Spleen (tissue), 11 donors: ENCODE data around the gene MYH14. TPM values are rescaled to one million over a fixed set of nuclear protein-coding genes. Genes with fewer than 3 reads are reported as not detected.

ENCODE experiments used
- DNase-seq: peaks from one replicate; pipeline ENCODE4 v3.0.0-alpha.2; 2020
- H3K27ac ChIP-seq, 8 donors: fragments of 200-600 bp; sonication (generic) in 7 of 8; 1 replicate in 4 of 8; 2 replicates in 4 of 8; pipeline versions ENCODE4 v1.5.0 to v1.8.0; 2016 to 2021; ENCODE audit warnings: inconsistent platforms in 4 of 8, mild to moderate bottlenecking in 4 of 8, moderate library complexity in 1 of 8
- H3K27me3 ChIP-seq, 7 donors: fragments of 200-600 bp; sonication (generic) in 6 of 7; replicated peaks in 1 of 7; 1 replicate in 4 of 7; 2 replicates in 3 of 7; pipeline versions ENCODE4 v1.5.0 to v1.8.0; 2016 to 2021; ENCODE audit warnings: inconsistent platforms in 3 of 7, mild to moderate bottlenecking in 1 of 7
- H3K36me3 ChIP-seq, 6 donors: fragments of 200-600 bp; sonication (generic) in 5 of 6; 1 replicate in 4 of 6; 2 replicates in 2 of 6; pipeline versions ENCODE4 v1.5.0 to v1.8.0; 2016 to 2021; ENCODE audit warnings: inconsistent platforms in 2 of 6
- H3K4me1 ChIP-seq, 6 donors: fragments of 200-600 bp; sonication (generic) in 5 of 6; 1 replicate in 3 of 6; 2 replicates in 3 of 6; pipeline versions ENCODE4 v1.5.0 to v1.8.0; 2016 to 2021; ENCODE audit warnings: inconsistent platforms in 3 of 6
- H3K4me3 ChIP-seq, 8 donors: fragments of 200-600 bp; sonication (generic) in 7 of 8; 1 replicate in 4 of 8; 2 replicates in 4 of 8; pipeline versions ENCODE4 v1.5.0 to v1.8.0; 2016 to 2021; ENCODE audit warnings: inconsistent platforms in 4 of 8, mild to moderate bottlenecking in 4 of 8, moderate library complexity in 2 of 8
- H3K9me3 ChIP-seq, 8 donors: fragments of 200-600 bp; sonication (generic) in 7 of 8; 1 replicate in 4 of 8; 2 replicates in 4 of 8; pipeline versions ENCODE4 v1.5.0 to v1.8.0; 2016 to 2021; ENCODE audit warnings: inconsistent platforms in 4 of 8
- POLR2A ChIP-seq, 3 donors: fragments of 450-650 bp; IDR thresholded peaks; one replicate each; pipeline ENCODE4 v1.5.1; 2017; ENCODE audit warnings: antibody characterized with exemption in 3 of 3, mild to moderate bottlenecking in 1 of 3
- POLR2AphosphoS5 ChIP-seq, 3 donors: sonication (generic); formaldehyde crosslinking; IDR thresholded peaks; one replicate each; pipeline ENCODE4 v1.5.1; 2017; ENCODE audit warnings: antibody characterized with exemption in 3 of 3
- WGBS, 5 donors: extraction: QIAGEN DNeasy Blood & Tissue Kit in 3 of 5; methylation state at CpG; one replicate each; pipeline versions ENCODE4 v1.1.5 to v1.1.7; 2013 to 2018; 5-methylcytosine and 5-hydroxymethylcytosine counted together
- intact Hi-C: fragments of 100-400 bp; cut with DNase I; formaldehyde crosslinking; loops from one replicate; pipeline ENCODE4 v1.15.0; 2023; ENCODE audit warnings: low total_unique reads
- polyA plus RNA-seq, 3 donors: library from polyadenylated mRNA; stranded (reverse); fragments of 200-250 nt; gene quantifications; one replicate each; pipeline ENCODE4 v1.2.1, GENCODE V29; 2013
- total RNA-seq, 7 donors: library from RNA; depleted of rRNA in 3 of 7; stranded (reverse); fragments of >200 nt in 3 of 7; fragmentation: NEBNext Ultra II Directional in 4 of 7; extraction: Animal tissue kit (Norgen Biotek cat#: 25700) in 4 of 7; gene quantifications; one replicate each; pipeline versions ENCODE4 v1.1.0 to v1.2.1, GENCODE V29; 2016 to 2021
- TF ChIP-seq, protein P1 (sequence below), 11 experiments: fragments of 200-600 bp in 7 of 11; fragments of 450-650 bp in 4 of 11; sonication (generic) in 4 of 11; IDR thresholded peaks in 8 of 11; conservative IDR thresholded peaks in 3 of 11; 1 replicate in 7 of 11; 2 replicates in 4 of 11; pipeline versions ENCODE4 v1.4.0 to v1.8.0; 2016 to 2021; ENCODE audit warnings: antibody characterized with exemption in 11 of 11, inconsistent platforms in 4 of 11, mild to moderate bottlenecking in 1 of 11
- donor health status: healthy with polysubstance abuse.
- donor health status: DM: no; HTN: no; CAD: no; lungs with moderate emphysema.
- donor health status: DM: no; HTN: no; CAD: no.
- donor health status: Bipolar disorder and iron deficiency.
- donor health status: healthy.
- donor health status: DM: no; HTN: no; CAD: no.
- donor health status: DM: yes; HTN: yes; CAD: no.

MYH14 gene
- total and polyA plus RNA-seq, 10 donors: 0.04 to 1.5 (median 0.28) TPM; not detected in 1

DNA sequence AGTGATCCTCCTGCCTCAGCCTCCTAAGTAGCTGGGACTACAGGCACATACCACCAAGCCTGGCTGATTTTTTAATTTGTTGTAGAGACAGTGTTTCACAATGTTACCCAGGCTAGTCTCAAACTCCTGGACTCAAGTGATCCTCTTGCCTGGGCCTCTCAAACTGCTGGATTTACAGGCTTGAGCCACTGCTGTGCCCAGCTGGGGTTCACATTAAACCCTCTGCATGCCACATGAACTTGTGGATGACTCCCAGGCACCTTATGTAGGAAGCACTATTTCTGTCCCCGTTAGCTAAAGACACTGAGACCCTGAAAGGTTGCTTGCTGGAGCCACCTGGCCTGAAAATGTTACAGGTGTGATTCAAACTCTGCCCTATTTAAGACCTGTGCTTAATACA, 10.5 kb downstream of the MYH14 start:
- TF ChIP-seq POLR2AphosphoS5 (IDR thresholded peaks at IDR 0.05) (no peak), POLR2A (IDR thresholded peaks at IDR 0.05) (no peak)
- TF ChIP-seq, protein P1, sequence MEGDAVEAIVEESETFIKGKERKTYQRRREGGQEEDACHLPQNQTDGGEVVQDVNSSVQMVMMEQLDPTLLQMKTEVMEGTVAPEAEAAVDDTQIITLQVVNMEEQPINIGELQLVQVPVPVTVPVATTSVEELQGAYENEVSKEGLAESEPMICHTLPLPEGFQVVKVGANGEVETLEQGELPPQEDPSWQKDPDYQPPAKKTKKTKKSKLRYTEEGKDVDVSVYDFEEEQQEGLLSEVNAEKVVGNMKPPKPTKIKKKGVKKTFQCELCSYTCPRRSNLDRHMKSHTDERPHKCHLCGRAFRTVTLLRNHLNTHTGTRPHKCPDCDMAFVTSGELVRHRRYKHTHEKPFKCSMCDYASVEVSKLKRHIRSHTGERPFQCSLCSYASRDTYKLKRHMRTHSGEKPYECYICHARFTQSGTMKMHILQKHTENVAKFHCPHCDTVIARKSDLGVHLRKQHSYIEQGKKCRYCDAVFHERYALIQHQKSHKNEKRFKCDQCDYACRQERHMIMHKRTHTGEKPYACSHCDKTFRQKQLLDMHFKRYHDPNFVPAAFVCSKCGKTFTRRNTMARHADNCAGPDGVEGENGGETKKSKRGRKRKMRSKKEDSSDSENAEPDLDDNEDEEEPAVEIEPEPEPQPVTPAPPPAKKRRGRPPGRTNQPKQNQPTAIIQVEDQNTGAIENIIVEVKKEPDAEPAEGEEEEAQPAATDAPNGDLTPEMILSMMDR (IDR thresholded peaks at IDR 0.05 in 8 of 11, conservative IDR thresholded peaks at IDR 0.05 in 3 of 11): no peak
- Histone ChIP-seq H3K27me3 (peaks cover 0 to 42% (median 0%) of the 10 kb centered on the region in 7 donors), H3K27ac (no peak overlapping the region), H3K4me3 (no peak overlapping the region), H3K4me1 (no peaks in the 10 kb centered on the region), H3K9me3 (peaks cover 0 to 32% (median 23%) of the 10 kb centered on the region in 8 donors), H3K36me3 (no peaks in the 10 kb centered on the region)
- DNase-seq: no peak
- 83 to 100% (median 89%) methylated on average over 1 of the region's 1 CpG for WGBS, 5 donors
- intact Hi-C loops: no loop called here

DNA sequence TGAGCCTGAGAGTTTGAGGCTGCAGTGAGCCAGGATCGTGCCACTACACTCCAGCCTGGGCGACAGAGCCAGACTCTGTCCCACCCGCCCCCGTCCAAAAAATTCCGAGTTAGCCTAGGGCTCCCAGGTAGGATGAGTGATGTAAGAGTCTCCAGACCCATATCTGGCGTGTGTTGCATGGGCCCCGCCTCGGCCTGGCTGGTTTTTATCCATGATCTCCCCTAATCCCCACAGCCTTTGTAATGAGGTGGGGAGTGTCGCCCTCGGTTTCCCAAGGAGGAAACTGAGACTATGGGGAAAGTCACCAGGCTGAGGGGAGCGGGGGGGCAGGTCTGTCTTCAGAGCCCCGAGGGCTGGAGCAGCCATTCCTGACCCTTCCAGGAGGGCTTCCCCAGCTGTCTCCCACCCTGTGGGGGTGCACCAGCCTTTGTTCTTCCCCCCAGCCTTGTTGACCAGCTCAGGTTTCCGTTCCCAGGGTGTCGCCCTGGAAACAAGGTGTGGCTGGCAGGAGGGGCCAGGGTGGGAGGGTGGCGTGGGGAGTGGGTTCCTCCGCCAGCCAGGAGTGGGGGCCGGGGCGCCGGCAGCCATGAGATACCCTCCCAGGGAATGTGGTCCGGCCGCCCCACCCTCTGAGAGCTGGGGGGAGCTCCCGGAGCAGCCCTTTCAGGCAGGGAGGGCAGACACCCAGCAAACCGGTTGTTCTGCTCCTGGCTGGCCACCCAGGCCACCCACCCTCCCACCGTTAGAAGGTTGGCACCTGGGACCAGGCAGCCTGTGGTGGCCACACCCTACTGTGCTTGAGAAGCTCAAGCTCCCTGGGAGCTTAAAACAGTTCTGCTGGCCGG, 11.5 kb downstream of the MYH14 start:
- no peak overlapping the region for H3K4me3 ChIP-seq
- WGBS, 5 donors: 36 to 59% (median 42%) methylated on average over 15 to 25 of the region's 25 CpGs
- intact Hi-C loops: no loop called here
- no peaks in the 10 kb centered on the region for H3K36me3 ChIP-seq
- no peak for TF ChIP-seq POLR2AphosphoS5 (IDR thresholded peaks at IDR 0.05)
- TF ChIP-seq POLR2A (IDR thresholded peaks at IDR 0.05): no peak
- TF ChIP-seq, protein P1 (IDR thresholded peaks at IDR 0.05 in 8 of 11, conservative IDR thresholded peaks at IDR 0.05 in 3 of 11): no peak
- no peaks in the 10 kb centered on the region for H3K4me1 ChIP-seq
- H3K9me3 ChIP-seq: peaks cover 0 to 32% (median 23%) of the 10 kb centered on the region in 8 donors
- peaks cover 0 to 42% (median 0%) of the 10 kb centered on the region in 7 donors for H3K27me3 ChIP-seq
- no peak overlapping the region for H3K27ac ChIP-seq
- no peak for DNase-seq

DNA sequence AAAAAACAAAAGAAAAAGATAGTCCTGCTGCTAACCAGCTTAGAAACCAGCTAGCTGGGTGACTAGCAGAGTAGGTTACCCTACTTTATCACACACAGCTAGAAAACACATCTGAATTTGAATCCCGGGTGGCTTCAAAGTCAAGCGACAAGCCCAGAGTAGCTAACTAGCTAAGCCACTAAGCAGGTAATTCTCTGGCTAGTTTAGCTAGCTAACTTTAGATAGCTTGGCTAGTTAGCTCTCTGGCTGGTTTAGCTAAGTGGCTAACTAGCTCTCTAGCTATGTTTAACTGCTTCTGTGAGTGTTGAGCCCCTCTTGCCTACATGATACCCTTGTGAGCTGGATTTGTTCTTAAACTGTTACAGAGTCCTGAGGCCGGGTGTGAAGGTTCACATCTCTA, 12.4 kb downstream of the MYH14 start:
- H3K4me1 ChIP-seq: no peaks in the 10 kb centered on the region
- peaks cover 0 to 47% (median 0%) of the 10 kb centered on the region in 7 donors for H3K27me3 ChIP-seq
- WGBS, 5 donors: 82 to 94% (median 84%) methylated on average over 3 of the region's 3 CpGs
- TF ChIP-seq POLR2A (IDR thresholded peaks at IDR 0.05): no peak
- TF ChIP-seq, protein P1 (IDR thresholded peaks at IDR 0.05 in 8 of 11, conservative IDR thresholded peaks at IDR 0.05 in 3 of 11): no peak
- TF ChIP-seq POLR2AphosphoS5 (IDR thresholded peaks at IDR 0.05): no peak
- intact Hi-C loops: no loop called here
- DNase-seq: no peak
- H3K9me3 ChIP-seq: peaks cover 0 to 24% (median 17%) of the 10 kb centered on the region in 8 donors
- no peak overlapping the region for H3K27ac ChIP-seq
- H3K4me3 ChIP-seq: no peak overlapping the region
- no peaks in the 10 kb centered on the region for H3K36me3 ChIP-seq

DNA sequence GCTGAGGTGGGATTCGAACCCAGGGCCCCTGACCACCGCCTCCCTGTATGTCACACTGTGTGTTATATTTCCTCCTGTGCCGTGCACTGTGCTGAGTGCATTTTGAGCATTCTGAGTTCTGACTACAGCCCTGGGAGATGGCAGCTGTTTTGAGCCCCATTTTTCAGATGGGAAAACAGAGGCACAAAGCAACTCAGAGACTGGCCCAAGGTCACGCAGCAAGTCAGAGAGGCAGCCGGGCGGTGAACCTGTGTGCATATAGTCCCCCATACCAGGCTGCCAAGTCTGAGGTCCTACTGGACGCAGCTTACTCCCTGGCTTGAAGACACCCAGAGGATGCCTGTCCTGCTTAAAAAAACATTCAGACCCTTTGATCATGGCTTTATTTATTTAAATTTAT, 17.7 kb downstream of the MYH14 start:
- TF ChIP-seq POLR2AphosphoS5 (IDR thresholded peaks at IDR 0.05) (no peak), POLR2A (IDR thresholded peaks at IDR 0.05) (no peak)
- TF ChIP-seq, protein P1 (IDR thresholded peaks at IDR 0.05 in 8 of 11, conservative IDR thresholded peaks at IDR 0.05 in 3 of 11): no peak
- no peak overlapping the region for H3K4me3 ChIP-seq
- no peaks in the 10 kb centered on the region for H3K4me1 ChIP-seq
- WGBS, 5 donors: 76 to 85% (median 84%) methylated on average over 5 to 7 of the region's 7 CpGs
- intact Hi-C loops: no loop called here
- peaks cover 0 to 58% (median 0%) of the 10 kb centered on the region in 7 donors for H3K27me3 ChIP-seq
- no peak overlapping the region for H3K27ac ChIP-seq
- peaks cover 0 to 18% (median 15%) of the 10 kb centered on the region in 8 donors for H3K9me3 ChIP-seq
- DNase-seq: no peak
- H3K36me3 ChIP-seq: no peaks in the 10 kb centered on the region
